IPS-11a (cell line): Measurements from ENCODE around the gene AKAP8.
"Not testable (repeated sequence)": the region's sequence is repeated elsewhere in the genome, so short reads cannot be mapped to it uniquely, and the experiment has no call there.

Experiments
- H3K4me3 ChIP-seq: one replicate; pipeline ENCODE4 v1.5.1; 2013; ENCODE audit warnings: low read depth, low read length, control low read depth

Gene AKAP8

DNA sequence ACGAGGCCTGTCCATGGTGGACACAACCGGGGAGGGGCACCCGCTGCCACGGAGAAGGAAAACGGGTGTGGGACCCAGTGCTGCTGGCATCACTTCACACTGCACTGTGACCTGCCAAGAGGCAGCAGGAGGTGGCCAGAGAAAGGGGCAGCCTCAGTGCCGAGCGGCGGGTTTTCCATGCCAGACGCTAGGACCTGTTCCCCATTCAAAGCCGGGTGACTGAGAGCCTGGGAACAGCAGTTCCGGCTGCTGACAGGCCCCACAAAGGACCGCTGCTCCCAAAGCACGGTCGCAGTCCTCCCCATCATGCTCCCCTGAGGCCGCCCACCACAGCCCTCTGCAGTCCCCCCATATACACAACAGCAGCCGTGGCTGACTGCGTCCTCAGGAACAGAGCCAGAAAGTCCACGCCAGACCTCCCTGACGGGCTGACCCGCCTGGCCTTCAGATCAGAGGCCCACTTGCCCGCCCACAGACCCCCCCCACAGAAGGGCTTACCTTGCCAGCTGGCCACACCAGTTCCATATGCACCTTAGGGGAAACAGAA, 5.4 kb downstream of the AKAP8 start:
- no peak overlapping the region for H3K4me3 ChIP-seq

DNA sequence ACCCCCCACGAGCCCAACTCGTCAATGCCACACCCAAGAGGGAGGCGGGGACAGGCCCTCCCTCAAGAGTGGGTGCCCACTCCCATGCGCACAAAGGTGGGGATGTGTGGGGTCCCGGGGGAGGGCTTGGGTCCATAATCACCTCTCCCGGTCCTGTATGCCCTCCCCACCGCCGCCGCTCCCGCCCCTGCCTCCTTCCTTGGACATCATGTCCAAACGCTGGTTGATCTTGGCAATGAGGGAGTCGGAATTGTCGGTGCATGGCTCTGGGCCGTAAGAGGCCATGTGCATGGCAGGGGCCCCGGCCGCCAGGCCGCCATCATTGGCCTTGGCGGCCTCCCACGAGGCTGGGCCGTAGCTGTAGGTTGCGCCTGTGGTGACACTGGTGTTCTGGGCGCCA, 5.9 kb downstream of the AKAP8 start:
- H3K4me3 ChIP-seq: no peak overlapping the region

DNA sequence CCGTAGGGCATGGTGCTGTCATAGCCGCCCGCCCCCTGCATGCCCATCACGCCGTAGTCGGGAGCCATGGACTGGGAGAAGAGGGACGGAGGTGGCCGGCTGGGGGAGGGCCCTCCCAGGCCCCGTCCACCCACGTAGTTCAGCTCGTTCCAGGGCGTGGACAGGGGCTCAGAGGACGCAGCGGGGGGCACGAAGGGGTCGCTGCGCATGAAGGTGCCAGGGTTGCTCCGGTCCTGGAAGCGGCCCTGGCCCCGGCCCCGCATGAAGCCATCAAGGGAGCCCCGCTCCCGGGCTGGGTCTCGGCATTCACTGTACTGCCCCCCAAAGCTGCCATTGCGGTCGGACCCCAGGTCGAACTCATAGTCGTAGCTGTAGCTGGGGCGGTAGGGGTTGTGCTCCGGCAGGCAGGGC, 6.7 kb downstream of the AKAP8 start:
- H3K4me3 ChIP-seq: no peak overlapping the region

DNA sequence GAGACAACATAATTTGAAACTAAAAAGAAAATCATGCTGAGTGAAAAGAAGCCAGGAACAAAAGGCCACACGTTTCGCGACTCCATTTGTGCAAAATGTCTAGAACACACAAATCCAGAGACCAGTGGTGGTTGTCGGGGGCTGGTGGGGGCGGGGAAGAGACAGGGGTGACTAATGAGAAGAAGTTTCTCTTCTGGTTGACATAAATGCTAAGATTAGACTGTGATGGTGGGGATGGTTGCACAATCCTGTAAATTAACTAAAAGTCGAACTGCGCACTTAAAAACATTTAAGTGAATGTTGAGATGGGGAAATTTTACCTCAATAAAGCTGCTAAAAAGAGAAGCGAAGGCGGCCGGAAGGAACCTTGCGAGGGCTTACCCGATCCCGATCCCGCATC, 7.1 kb downstream of the AKAP8 start:
- no peak overlapping the region for H3K4me3 ChIP-seq

DNA sequence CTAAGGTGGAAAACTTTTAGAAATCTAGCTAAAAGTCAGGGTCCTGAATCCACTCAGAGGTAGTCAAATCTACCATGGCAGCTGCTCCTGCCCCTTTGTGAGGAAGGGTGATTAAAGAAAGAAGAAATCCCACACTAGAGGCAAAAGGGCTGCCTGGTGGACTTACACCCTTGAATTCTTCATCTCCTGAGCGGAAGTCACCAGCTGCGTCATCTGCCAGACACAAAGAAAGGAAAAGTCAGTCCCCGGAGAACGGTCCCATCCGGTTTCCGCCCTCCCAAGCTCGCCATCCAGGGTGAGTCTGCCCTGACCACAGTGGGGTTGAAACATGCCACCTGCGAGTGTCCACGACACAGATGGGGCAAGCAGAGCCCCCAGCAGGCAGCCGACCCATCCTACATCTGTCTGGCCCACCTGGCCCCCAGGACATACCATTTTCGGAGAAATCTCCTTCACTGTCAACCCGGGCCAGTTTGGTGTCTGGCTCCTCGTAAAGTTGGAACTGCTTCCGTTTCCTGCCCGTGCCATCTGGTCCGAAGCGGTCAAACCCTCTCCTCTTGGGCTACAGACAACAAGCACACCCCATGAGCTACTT, 7.7 kb downstream of the AKAP8 start:
- no peak overlapping the region for H3K4me3 ChIP-seq

DNA sequence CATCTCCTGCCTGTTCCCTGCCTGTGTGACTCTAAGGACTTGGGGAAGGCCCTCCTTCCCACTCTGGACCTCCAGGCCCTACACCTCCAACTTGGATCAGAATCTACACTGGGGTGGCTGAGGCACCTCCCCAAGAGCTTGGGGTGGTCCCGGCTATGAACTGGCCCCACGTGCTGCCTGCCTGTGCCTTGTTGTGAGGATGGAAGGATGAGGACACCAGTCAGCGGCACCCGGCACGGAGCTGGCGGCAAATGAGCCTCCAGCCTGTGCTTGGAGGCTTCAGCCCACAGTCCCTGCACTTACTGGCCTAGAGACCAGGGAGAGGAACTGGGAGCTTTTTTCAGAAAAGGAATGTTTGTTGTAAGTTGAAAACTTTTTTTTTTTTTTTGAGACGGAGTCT, 8.5 kb downstream of the AKAP8 start:
- no peak overlapping the region for H3K4me3 ChIP-seq

DNA sequence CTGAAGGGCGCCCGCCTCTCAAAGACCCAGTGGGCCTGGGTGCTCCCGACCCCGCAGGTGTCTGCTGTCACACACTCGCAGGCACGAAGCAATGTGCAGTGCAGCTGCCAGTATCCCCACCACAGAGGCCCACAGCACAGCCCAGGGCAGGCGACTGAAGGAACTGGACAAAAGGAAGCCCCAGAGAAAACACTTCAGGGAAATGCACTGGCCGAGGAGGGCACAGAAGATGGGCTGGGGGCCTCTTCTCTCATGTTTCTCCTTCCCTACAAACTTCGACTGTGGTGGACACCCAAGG, 10.0 kb downstream of the AKAP8 start:
- no peak overlapping the region for H3K4me3 ChIP-seq

DNA sequence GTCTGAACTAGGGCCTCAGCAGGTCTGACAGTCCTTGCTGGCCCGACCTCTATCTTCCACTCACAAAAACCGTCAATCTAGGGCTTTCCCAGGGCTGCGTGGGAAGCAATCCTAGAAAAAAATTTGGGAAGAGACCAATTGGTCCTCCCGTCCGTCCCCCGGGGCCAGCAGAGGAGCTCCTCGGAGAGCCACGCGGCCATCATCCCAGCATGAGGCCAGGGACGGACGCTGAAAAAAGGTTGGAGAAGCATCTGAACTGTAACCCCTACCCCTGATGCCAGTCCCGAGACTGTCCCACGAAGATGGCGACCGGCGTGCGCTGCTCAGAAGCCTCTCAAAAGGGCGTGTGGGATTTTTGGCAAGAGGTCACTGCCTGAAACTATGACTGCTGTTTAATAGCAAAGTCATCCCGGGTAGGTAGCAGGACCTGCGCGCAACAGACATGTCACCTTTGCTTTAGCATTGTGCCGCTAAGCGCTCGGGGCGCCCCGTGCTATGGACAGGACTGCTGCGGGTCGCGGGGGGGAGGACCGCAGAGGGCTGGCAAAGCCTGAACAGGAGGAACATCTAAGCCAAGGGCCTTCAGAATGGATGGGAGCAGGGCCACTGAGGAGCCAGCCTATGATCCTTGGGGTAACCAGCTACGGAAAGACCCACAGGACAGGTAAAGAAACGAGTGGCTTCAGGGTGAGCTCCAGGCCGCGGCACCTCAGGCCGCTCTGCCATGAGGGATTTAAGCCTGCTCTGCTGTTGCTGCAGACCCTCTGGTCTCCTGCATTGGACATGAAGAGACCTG, 10.6 kb downstream of the AKAP8 start:
- no peak overlapping the region for H3K4me3 ChIP-seq

DNA sequence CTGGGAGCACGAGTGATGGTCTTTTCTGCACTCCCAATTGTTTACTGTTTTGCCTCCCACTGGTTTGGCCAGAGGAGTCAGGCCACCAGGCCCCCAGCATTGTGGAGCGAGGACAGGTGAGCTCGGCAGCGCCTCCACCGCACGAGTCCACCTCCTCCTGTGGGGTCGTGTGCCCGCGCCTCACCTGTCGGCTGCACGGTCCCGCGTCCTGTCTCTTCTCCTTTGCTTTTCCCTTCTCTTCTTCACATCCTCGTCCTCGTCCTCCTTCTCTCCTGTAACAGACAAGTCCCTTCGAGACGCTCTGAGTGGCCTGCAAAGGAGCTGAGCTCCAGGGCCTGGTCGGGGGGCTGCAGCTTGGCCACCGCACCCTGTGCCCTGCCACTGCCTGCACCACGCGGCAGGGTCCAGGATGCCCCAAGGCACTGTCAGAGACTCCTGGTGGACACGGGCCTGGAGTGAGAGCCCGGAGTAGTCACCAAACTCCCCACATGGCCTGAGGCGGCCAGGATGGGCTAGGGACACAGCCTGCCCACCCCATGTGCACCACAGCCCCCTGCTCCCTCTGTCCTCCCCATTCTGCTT, 11.4 kb downstream of the AKAP8 start:
- no peak overlapping the region for H3K4me3 ChIP-seq

DNA sequence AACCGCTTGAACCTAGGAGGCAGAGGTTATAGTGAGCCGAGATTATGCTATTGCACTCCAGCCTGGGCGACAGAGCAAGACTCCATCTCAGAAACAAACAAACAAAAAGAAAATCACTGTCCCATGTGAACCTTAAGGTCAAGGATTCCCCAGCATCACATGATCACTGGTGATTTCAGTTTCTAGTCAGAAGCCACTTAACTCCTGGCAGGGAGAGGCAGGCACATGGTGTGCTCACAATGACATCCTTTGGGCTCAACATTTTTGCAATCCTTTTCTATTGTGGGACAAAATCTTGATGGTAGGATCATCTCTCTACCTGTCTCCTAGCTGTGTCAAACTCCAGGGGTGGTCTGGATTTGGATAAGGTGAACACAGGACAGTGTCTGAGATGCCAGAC, 12.1 kb downstream of the AKAP8 start:
- H3K4me3 ChIP-seq: no peak overlapping the region

DNA sequence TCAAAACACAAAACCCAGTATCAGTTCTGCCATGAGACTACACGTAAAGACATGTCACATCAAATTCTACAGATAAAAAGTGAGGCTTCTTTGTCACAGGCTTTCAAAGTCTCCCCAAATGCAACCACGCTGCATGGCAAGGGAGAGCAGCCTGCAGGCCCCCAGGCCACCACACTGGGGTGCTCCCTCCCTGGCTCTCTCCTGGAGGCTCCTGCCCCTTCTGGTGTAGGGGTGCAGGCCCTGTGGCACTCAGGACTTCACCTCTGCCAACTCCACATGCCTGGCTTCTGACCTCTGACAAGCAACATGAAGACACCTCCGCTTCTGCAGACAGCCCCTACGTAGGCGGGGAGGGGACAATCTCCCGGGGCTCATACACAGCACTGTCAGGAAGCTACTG, 14.3 kb downstream of the AKAP8 start:
- no peak overlapping the region for H3K4me3 ChIP-seq

DNA sequence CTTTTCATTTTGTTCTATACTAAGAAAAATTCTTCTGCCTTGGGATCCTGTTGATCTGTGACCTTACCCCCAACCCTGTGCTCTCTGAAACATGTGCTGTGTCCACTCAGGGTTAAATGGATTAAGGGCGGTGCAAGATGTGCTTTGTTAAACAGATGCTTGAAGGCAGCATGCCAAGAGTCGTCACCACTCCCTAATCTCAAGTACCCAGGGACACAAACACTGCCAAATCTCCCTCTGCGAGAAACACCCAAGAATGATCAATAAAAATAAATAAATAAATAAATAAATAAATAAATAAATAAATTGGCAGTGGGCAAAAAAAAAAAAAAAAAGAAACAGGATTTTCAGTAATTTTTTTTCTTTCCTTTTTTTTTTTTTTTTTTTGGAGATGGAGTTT, 15.8 kb downstream of the AKAP8 start:
- not testable (repeated sequence) for H3K4me3 ChIP-seq

DNA sequence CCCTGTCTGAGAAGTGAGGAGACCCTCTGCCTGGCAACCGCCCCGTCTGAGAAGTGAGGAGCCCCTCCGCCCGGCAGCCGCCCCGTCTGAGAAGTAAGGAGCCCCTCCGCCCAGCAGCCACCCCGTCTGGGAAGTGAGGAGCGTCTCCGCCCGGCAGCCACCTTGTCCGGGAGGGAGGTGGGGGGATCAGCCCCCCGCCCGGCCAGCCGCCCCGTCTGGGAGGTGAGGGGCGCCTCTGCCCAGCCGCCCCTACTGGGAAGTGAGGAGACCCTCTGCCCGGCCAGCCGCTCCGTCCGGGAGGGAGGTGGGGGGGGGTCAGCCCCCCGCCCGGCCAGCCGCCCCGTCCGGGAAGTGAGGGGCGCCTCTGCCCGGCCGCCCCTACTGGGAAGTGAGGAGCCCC, 16.5 kb downstream of the AKAP8 start:
- not testable (repeated sequence) for H3K4me3 ChIP-seq

DNA sequence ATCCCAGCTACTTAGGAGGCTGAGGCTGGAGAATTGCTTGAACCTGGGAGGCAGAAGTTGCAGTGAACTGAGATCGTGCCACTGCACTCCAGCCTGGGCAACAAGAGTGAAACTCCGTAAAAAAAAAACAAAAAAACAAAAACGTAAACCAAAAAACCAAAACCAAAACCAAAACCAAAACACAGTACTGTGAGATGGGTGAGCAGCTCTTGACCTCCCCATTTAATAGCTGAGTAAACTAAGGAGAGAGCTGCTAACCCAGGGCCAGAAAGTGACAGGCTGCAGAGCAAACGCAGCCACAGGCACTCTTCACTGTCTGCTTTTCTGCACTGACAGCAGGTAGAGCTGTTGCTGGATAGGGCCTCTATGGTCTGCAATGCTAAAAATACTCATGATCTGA, 19.6 kb downstream of the AKAP8 start:
- H3K4me3 ChIP-seq: not testable (repeated sequence)

DNA sequence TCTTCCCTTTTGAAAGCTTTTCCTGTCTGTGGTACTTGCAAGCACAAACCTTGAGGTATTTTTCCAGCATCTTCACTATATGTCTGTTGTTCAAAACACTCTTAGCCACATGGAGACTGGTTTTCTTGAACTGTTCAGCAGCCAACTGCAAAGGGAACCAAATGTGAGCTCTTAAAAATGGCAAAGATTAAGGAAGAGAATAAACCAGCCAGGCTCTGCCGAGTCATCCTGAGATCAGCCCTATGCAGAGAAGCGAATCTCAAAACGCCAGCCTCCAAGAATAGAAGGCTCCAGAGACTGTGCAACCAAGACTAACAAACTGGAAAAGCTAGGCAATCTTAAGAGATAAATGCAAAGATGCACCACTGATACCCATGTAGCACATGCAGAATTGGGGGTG, 20.7 kb downstream of the AKAP8 start:
- H3K4me3 ChIP-seq: no peak overlapping the region

DNA sequence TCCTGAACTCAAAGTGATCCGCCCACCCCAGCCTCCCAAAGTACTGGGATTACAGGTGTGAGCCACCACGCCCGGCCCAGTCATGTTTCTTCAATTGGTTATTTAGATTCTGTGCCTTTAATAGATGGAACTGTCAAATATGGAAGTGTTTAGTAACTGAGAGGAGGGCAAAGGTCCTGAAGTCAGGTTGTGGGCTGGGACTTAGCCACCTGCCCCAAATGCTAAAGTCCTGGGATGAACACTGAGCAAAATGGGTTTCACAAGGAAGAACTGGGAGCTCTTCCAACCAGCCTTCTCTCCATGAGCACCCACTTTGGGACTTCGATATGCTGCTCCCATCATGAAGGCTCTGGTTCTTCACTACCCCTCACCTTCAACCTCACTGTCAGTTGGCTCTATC, 21.7 kb downstream of the AKAP8 start:
- H3K4me3 ChIP-seq: no peak overlapping the region

DNA sequence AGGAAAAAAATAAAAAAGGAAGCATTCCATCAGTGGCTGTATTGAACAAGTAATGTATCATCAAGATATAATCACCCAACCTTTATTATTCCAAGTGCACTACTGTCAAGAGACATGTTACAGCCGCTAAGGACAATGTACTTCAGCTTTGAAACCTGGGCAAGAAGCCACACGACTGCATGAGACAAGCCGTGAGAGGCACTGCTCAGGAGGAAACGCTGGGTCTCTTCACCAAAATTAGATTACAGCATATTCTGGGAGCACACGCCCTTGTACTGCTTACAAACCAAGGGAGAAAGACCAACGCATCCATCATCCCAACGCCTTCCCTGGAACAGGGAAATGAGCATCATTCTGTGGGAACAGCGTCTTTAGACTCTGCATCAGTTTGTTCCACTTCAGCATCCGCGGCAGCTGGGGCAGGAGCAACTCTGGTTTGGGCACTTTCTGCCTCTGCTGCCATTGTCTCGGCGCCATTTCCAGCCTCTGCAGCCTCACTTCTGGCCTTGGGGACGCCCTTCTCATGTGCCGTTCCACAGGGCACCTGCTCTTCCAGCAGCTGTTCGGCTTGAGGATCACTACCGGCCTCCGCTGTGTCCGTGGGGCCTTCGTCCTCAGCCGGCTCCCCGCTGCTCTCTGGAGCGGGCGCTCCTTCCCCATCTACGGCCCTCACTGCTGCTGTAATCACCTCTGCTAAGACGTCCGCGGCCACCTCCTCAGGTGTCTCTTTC, 24.9 kb downstream of the AKAP8 start:
- H3K4me3 ChIP-seq: no peak overlapping the region

DNA sequence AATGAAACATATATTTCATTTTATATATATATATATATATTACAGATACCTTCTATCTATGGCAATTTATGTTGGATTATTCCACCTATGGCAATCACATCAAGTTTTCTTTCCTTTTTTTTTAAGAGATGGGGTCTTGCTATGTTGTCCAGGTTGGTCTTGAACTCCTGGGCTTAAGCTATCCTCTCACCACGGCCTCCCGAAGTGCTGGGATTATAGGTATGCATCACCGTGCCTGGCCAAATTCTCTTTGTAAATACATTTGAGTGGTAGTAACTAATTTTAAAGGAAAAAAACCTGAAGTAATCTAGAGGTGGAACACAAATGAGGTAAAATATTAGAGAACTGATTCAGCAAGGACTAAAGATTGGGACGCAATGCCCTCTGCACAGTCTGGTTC, 25.7 kb downstream of the AKAP8 start:
- H3K4me3 ChIP-seq: no peak overlapping the region

DNA sequence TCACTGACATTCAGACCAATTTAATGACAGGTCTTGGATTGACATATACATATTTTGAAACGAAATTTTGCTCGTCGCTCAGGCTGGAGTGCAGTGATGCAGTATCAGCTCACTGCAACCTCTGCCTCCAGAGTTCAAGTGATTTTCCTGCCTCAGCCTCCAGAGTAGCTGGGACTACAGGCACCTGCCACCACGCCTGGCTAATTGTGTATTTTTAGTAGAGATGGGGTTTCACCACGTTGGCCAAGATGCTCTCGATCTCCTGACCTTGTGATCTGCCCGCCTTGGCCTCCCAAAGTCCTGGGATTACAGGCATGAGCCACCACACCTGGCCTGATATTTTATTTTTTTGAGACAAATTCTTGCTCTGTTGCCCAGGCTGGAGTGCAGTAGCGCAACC, 27.1 kb downstream of the AKAP8 start:
- H3K4me3 ChIP-seq: not testable (repeated sequence)

DNA sequence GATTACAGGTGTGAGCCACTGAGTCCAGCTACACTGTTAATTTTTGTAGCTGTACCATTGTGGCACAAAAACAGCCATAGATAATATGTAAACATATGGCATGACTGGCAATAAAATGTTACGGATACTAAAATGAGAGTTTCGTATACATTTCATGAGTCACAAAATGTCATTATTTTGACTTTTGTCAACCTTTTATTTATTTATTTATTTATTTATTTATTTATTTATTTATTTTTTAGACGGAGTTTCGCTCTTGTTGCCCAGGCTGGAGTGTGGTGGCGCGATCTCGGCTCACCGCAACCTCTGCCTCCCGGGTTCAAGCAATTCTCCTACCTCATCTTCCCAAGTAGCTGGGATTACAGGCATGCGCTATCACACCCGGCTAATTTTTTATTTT, 38.3 kb downstream of the AKAP8 start:
- not testable (repeated sequence) for H3K4me3 ChIP-seq

DNA sequence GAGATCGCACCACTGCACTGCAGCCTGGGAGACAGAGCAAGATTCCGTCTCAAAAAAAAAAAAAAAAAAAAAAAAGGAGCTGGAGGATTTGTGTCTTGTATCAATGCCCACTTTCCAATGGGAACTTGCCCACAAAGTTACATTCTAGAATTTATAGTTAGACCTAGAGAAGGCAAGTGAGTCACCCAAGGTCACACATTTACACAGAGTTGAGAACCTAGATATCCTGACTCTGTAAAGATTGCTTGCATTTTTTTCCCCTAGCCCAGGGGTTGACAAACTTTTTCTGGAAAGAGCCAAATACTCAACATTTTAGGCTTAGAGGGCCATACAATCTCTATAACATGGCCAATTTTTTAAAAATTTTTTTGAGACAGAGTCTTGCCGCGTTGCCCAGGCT, 39.5 kb downstream of the AKAP8 start:
- H3K4me3 ChIP-seq: no peak overlapping the region

DNA sequence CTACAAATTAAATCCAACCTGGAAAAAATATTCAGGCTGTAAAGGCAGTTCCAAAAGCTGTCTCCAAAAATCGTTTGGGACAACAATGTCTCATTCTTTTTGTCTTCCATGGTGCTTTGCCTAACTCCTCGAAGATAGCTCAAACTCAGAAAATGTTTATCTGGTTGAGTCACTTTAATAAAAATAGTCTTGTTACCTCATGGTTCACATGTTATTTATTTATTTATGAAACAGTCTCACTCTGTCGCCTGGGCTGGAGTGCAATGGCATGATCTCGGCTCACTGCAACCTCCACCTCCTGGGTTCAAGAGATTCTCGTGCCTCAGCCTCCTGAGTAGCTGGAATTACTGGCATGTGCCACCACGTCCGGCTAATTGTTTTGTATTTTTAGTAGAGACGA, 42.4 kb downstream of the AKAP8 start:
- H3K4me3 ChIP-seq: no peak overlapping the region
